Endothelial cell of umbilical vein (primary cell): Measurements from ENCODE around the gene NELL2.

Experiments
- EZH2 ChIP-seq: IDR thresholded peaks from 2 replicates; pipeline ENCODE4 v1.6.1; 2012; ENCODE audit warnings: borderline replicate concordance, low read depth, mild to moderate bottlenecking, moderate library complexity, low read length, inconsistent platforms; ENCODE audit not compliant: severe bottlenecking
- JUN ChIP-seq: IDR thresholded peaks from 2 replicates; pipeline ENCODE4 v1.6.1; 2011; ENCODE audit warnings: borderline replicate concordance, low read depth; ENCODE audit not compliant: insufficient read length, insufficient read depth
- POLR2AphosphoS5 ChIP-seq: IDR thresholded peaks from 2 replicates; pipeline ENCODE4 v1.6.1; 2012; ENCODE audit warnings: low read depth, mild to moderate bottlenecking, control low read depth, low read length, moderate library complexity; ENCODE audit not compliant: insufficient read depth
- TF ChIP-seq, protein P1 (sequence below), 2 donors: IDR thresholded peaks; 1 replicate in 1 of 2; 2 replicates in 1 of 2; pipeline ENCODE4 v1.5.1; 2011; ENCODE audit warnings: low read length in 2 of 2, mild to moderate bottlenecking in 2 of 2, moderate library complexity in 2 of 2, control low read depth in 1 of 2, inconsistent platforms in 1 of 2, low read depth in 1 of 2; ENCODE audit not compliant: insufficient read depth in 1 of 2; ENCODE audit errors: extremely low read depth in 1 of 2

DNA sequence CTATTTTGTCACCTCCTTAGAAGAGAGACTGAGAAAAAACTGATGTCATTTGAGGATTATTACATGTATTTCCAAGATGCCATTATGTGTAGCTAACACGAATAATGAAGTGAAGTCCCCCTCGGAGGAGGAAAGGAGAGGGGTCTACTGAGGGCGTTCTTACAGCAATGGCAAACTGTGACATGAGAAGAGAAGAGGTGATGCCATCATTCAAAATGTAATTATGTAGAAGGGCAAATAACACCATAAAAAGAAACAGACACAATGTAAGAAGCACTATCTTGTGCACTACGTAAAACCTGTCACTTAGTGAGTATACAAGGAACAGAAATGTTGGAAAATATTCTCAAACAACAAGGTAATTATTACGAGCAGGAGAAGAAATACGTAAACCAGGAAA, 126.5 kb downstream of the NELL2 start:
- TF ChIP-seq, protein P1, sequence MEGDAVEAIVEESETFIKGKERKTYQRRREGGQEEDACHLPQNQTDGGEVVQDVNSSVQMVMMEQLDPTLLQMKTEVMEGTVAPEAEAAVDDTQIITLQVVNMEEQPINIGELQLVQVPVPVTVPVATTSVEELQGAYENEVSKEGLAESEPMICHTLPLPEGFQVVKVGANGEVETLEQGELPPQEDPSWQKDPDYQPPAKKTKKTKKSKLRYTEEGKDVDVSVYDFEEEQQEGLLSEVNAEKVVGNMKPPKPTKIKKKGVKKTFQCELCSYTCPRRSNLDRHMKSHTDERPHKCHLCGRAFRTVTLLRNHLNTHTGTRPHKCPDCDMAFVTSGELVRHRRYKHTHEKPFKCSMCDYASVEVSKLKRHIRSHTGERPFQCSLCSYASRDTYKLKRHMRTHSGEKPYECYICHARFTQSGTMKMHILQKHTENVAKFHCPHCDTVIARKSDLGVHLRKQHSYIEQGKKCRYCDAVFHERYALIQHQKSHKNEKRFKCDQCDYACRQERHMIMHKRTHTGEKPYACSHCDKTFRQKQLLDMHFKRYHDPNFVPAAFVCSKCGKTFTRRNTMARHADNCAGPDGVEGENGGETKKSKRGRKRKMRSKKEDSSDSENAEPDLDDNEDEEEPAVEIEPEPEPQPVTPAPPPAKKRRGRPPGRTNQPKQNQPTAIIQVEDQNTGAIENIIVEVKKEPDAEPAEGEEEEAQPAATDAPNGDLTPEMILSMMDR (IDR thresholded peaks at IDR 0.05; ENCODE audit: extremely low read depth in 1 of 2, insufficient read depth in 1 of 2, low read depth in 1 of 2, low read length in 2 of 2) = no peak
- TF ChIP-seq EZH2 (no peak), POLR2AphosphoS5 (no peak), JUN (no peak)
